Measurements from ENCODE around the gene SAP130. TPM values are rescaled to one million over a fixed set of nuclear protein-coding genes. Genes with fewer than 3 reads are reported as not detected.

The SAP130 gene
- total RNA-seq (5.5 TPM), polyA plus RNA-seq (13.0 TPM)

DNA sequence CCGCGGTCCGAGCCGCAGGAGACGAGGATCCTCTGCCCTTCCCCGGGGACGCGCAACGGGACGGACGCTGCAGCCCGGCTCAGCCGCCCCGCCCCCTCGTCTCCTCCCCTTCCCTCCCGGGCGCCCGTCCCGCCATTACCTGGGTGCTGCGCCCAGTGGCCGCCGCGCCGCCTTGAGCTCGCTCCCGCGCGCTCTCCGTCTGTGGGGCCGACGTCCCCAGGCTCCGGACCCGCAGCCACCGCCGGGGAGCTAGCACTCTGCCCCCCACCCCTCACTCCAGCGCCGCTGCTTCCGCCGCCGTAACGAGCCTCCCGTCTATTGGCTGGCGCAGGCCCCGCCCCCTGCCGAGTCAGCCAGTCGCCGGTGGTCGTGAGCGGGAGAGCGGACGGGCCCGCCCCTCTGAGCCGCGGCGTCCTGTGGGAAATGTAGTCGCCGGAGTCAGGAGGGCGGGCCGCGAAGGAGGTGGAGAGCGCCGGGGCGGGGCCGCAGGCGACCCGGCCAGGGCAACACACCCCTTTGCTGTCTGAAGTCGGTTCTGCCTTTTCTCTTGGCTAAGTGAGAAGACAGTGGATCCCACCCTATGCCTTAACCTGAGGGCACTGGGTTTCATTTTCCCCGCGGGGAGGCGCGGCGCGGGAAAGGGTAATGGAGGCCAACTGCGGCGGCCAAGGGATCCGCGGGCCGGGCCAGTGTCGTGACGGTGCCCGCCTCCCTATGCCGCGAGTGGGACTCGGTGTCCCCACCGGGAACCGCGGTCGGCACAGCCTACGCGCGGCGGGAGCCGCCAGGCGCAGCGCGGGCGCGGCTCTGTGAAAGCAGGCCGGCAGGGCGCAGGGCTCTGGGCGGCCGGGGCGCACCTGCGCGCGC, at the start of gene SAP130:
Gene SAP130, minus strand, starts transcription at position 259 of the 867 bp plus-strand sequence. CDS start 1,767 bp downstream, outside the sequence.
- H3K4me1 ChIP-seq (ENCODE audit: insufficient read depth) = no peaks in the 10 kb centered on the region
- H3K4me3 ChIP-seq (ENCODE audit: low read depth, low read length) = peak within 1 kb of the TSS; percentile 97
- under 1% methylated on average over 106 of the region's 106 CpGs for WGBS
- H3K36me3 ChIP-seq (ENCODE audit: insufficient read depth) = no peaks in the 10 kb centered on the region
- peak; percentile 82 for DNase-seq (ENCODE audit: extremely low spot score)
- peak within 1 kb of the TSS; percentile 97 for H3K27ac ChIP-seq (ENCODE audit: low read depth)

DNA sequence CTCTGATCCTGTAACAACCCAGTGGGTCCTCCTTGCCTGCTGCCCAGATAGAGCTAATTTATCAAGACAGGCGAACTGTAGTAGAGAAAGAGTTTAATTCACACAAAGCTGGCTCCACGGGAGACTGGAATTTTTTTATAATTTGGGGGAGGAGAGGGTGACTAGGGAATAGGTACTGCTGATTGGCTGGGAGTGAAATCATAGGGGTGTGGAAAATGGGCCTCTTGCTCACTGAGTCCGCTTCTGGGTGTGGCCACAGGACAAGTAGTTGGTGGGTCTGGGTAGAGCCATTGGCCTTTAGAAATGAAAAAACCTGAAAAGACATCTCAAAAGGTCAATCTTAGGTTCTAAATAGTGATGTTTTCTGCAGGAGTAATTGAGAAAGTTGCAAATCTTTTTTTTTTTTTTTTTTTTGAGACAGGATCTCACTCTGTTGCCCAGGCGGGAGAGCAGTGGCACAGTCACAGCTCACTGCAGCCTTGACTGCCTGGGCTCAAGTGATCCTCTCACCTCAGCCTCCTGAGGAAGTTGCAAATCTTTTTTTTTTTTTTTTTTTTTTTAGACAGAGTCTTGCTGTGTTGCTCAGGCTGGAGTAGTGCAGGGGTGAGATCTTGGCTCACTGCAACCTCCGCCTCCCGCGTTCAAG, 48.7 kb upstream of the SAP130 start:
- DNase-seq (ENCODE audit: extremely low spot score) = no peak
- no peak overlapping the region for H3K4me3 ChIP-seq (ENCODE audit: low read depth, low read length)
- H3K36me3 ChIP-seq (ENCODE audit: insufficient read depth) = no peaks in the 10 kb centered on the region
- no peak overlapping the region for H3K27ac ChIP-seq (ENCODE audit: low read depth)
- no peaks in the 10 kb centered on the region for H3K4me1 ChIP-seq (ENCODE audit: insufficient read depth)
- 85% methylated on average over 7 of the region's 7 CpGs for WGBS

DNA sequence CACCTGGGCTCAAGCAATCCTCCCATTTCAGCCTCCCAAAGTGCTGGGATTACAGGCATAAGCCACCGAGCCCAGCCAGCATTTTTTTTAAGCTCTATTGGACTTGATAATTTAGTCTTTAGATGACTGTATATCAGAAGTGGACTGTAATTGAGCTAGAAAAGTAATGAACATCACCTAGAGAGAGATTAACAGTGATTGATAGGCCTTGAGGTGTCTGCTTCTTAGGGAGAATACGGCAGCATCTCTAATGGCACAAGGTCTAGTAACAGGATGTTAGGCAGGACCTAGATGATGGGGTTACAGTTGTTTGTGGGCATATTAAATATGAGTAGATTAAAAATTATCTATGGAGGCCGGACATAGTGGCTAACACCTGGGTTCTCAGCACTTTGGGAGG, 45.4 kb upstream of the SAP130 start:
- H3K4me3 ChIP-seq (ENCODE audit: low read depth, low read length) = no peak overlapping the region
- DNase-seq (ENCODE audit: extremely low spot score) = no peak
- H3K36me3 ChIP-seq (ENCODE audit: insufficient read depth) = no peaks in the 10 kb centered on the region
- H3K4me1 ChIP-seq (ENCODE audit: insufficient read depth) = no peaks in the 10 kb centered on the region
- whole genome bisulfite sequencing = 78% methylated on average over 3 of the region's 3 CpGs
- no peak overlapping the region for H3K27ac ChIP-seq (ENCODE audit: low read depth)

DNA sequence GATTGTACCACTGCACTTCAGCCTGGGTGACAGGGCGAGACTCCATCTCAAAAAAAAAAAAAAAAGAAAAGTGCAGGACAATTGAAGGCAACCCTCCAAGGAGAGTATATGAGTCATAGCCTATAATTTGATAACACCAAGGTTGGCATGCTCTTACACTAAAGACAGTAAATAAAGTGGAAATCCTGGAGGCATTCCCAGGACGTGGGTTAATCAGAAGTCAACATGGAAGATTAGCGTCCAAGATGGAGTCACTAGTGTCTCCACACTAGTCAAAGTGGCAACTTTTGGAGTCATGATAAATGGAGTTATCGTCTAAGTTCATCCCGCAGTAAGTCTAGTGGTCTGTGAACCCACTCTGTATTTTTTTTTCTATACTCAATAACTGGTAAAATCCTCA, 41.9 kb upstream of the SAP130 start:
- H3K27ac ChIP-seq (ENCODE audit: low read depth) = no peak overlapping the region
- no peak for DNase-seq (ENCODE audit: extremely low spot score)
- no peaks in the 10 kb centered on the region for H3K4me1 ChIP-seq (ENCODE audit: insufficient read depth)
- WGBS = 65% methylated on average over 5 of the region's 5 CpGs
- no peak overlapping the region for H3K4me3 ChIP-seq (ENCODE audit: low read depth, low read length)
- H3K36me3 ChIP-seq (ENCODE audit: insufficient read depth) = no peaks in the 10 kb centered on the region

DNA sequence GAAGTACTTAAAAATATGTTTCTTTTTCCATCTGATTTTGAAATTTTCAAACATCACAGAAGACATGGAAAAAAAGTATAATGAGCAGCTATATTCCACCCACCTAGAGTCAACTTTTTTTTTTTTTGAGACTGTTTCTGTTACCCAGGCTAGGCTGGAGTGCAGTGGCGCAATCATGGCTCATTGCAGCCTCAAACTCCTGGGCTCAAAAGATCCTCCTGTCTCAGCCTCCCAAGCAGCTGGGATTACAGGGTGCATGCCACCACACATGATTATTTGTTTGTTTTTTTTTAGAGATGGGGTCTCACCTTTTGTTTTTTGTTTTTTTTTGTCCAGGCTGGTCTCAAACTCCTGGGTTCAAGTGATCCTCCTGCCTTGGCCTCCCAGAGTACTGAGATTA, 36.5 kb upstream of the SAP130 start:
- Histone ChIP-seq H3K27ac (ENCODE audit: low read depth) (no peak overlapping the region), H3K4me3 (ENCODE audit: low read depth, low read length) (no peak overlapping the region), H3K36me3 (ENCODE audit: insufficient read depth) (peaks cover 2% of the 10 kb centered on the region), H3K4me1 (ENCODE audit: insufficient read depth) (no peaks in the 10 kb centered on the region)
- 100% methylated on average over 1 of the region's 1 CpG for WGBS
- DNase-seq (ENCODE audit: extremely low spot score) = no peak

DNA sequence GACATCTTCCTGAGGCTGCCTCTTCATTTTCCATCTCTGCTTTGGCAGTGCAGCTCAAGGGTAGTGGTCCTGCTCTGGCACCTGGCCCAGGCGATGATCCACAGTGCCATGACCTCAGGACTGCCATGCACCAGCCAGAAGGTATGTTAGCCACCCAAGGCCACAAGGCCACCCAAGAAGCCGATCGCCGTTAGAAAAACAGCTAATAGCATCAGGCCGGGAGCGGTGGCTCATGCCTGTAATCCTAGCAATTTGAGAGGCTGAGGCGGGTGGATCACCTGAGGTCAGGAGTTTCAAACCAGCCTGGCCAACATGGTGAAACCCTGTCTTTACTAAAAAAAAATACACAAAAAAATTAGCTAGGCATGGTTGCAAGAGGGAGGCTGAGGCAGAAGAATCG, 34.7 kb upstream of the SAP130 start:
- Histone ChIP-seq H3K4me3 (ENCODE audit: low read depth, low read length) (no peak overlapping the region), H3K4me1 (ENCODE audit: insufficient read depth) (no peaks in the 10 kb centered on the region), H3K27ac (ENCODE audit: low read depth) (no peak overlapping the region), H3K36me3 (ENCODE audit: insufficient read depth) (peaks cover 2% of the 10 kb centered on the region)
- 85% methylated on average over 8 of the region's 8 CpGs for WGBS
- no peak for DNase-seq (ENCODE audit: extremely low spot score)

DNA sequence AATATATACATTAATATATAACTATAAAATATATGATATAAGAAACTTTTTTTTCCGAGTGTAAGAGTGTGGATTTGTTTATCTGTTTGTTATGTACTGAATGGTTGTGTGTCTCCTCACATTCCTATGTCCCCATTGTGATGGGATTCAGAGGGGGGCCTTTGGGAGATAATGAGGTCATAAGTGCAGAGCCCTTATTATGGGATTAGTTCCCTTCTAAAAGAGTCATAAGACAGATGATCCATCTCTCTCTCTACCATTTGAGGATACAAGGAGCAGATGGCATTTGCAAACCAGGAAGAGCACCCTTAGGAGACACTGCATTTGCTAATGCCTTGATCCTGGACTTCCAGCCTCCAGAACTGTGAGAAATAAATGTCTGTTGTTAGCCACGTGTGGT, 30.3 kb upstream of the SAP130 start:
- peaks cover 2% of the 10 kb centered on the region for H3K36me3 ChIP-seq (ENCODE audit: insufficient read depth)
- WGBS = 59% methylated on average over 2 of the region's 2 CpGs
- no peak for DNase-seq (ENCODE audit: extremely low spot score)
- H3K4me3 ChIP-seq (ENCODE audit: low read depth, low read length) = no peak overlapping the region
- H3K27ac ChIP-seq (ENCODE audit: low read depth) = no peak overlapping the region
- no peaks in the 10 kb centered on the region for H3K4me1 ChIP-seq (ENCODE audit: insufficient read depth)

DNA sequence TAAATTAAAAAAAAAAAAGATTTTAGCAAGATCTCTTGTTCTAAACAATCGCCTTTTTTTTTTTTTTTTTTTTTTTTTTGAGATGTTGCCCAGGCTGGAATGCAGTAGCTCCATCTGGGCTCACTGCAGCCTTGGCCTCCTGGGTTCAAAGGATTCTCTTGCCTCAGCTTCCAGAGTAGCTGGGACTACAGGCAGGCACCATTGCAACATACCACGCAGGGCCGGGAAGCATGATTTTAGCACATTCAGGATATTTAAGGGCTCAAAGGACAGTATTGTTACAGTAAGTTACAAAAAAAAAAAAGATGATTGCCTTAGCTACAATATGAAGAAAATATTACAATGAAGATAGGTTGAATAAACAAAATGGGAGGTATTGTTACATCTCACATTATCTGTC, 29.5 kb upstream of the SAP130 start:
- no peak for DNase-seq (ENCODE audit: extremely low spot score)
- Histone ChIP-seq H3K4me1 (ENCODE audit: insufficient read depth) (no peaks in the 10 kb centered on the region), H3K4me3 (ENCODE audit: low read depth, low read length) (no peak overlapping the region), H3K36me3 (ENCODE audit: insufficient read depth) (peaks cover 2% of the 10 kb centered on the region), H3K27ac (ENCODE audit: low read depth) (no peak overlapping the region)
- WGBS = 62% methylated on average over 3 of the region's 3 CpGs

DNA sequence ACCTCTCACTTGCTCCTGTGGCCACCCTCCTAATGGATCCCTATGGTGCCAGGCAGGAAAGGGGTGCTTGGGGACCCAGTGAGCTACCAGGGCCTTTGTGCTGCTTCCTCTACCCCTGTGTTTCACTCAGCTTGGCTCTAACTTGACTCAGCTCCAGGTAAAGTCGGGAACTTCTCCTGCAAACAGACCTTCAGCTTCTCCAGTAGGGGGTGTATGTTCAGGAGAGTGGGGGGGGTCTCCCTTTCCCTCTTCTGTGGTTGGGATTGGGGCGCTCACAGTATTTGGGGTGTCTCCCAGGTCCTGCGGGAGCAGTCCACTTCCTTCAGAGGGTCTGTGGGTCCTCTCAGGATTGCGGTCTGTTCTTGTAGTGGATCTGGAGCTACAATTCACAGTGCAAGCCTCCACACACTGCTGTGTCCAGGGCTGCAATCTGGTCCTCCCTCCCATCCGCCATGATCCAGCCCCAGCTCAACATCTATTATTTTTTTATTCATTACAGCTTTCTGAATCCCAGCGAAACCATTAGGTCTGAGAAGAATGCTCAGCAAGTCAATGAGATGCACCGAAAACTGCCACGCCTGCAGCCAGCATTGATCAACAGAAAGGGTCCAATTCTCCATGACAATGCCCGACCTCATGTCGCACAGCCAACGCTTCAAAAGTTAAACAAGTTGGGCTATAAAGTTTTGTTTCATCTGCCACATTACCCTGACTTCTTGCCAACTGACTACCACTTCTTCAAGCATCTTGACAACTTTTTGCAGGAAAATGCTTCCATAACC, 26.4 kb upstream of the SAP130 start:
- Histone ChIP-seq H3K36me3 (ENCODE audit: insufficient read depth) (no peaks in the 10 kb centered on the region), H3K27ac (ENCODE audit: low read depth) (no peak overlapping the region), H3K4me3 (ENCODE audit: low read depth, low read length) (no peak overlapping the region), H3K4me1 (ENCODE audit: insufficient read depth) (no peaks in the 10 kb centered on the region)
- no peak for DNase-seq (ENCODE audit: extremely low spot score)
- 93% methylated on average over 11 of the region's 11 CpGs for WGBS

DNA sequence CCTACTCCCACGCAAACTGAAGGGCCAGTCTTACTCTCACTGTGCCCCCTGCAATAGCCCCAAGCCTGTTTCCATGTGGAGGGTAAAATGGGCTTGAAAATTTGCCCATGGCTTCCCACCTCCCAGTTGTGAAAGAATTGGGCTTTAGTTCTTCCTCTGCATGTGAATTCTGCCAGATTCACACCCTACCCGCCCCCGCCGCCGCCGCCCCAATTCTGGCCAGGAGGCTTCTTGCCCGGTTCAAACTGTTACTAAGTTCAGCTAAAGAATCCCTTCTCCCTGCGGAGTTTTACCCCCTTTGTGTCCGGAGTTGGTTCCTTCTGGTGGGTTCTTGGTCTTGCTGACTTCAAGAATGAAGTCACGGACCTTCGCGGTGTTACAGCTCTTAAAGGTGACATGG, 25.5 kb upstream of the SAP130 start:
- no peak overlapping the region for H3K27ac ChIP-seq (ENCODE audit: low read depth)
- H3K4me3 ChIP-seq (ENCODE audit: low read depth, low read length) = no peak overlapping the region
- no peaks in the 10 kb centered on the region for H3K36me3 ChIP-seq (ENCODE audit: insufficient read depth)
- WGBS = 91% methylated on average over 12 of the region's 12 CpGs
- H3K4me1 ChIP-seq (ENCODE audit: insufficient read depth) = no peaks in the 10 kb centered on the region
- no peak for DNase-seq (ENCODE audit: extremely low spot score)

DNA sequence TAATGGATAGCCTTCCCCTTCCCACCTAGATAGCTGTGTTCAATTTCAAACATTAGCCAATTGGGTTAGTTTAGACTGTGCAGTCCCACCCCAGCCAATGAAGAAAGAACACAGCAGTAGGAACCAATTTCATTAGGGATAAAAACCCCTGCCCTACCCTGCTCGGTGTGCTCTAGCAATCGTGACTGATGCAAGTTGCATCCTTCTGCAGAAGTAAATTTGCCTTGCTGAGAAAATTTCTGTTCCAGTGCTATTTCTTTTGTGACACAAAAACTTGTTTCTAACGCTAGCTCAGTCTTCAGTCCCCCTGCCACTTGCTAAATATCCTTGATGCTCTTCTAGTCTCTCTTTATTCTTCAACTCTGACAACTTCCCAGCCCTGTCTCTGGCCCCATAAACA, 15.2 kb upstream of the SAP130 start:
- 89% methylated on average over 3 of the region's 3 CpGs for WGBS
- DNase-seq (ENCODE audit: extremely low spot score) = no peak
- Histone ChIP-seq H3K4me1 (ENCODE audit: insufficient read depth) (no peaks in the 10 kb centered on the region), H3K4me3 (ENCODE audit: low read depth, low read length) (no peak overlapping the region), H3K36me3 (ENCODE audit: insufficient read depth) (no peaks in the 10 kb centered on the region), H3K27ac (ENCODE audit: low read depth) (no peak overlapping the region)

DNA sequence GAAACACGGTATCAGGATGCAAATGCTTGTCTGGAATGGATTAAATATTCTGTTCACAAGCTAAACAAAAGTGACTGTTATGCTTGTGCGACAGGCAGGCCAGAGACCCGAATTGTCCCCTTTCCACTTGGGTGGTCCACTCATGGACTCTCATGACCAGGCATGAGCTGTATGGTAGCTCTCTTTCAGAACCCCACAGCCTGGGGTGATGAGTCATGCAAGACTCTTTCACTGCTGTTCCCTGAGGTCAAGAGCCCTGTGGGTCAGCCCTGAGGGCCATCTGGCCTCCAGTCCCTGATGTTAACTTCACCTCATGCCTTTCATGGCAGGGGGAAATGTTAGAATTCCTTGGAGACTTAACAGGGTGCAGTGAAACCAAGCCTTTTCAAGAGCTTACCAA, 13.7 kb upstream of the SAP130 start:
- WGBS = 72% methylated on average over 3 of the region's 3 CpGs

DNA sequence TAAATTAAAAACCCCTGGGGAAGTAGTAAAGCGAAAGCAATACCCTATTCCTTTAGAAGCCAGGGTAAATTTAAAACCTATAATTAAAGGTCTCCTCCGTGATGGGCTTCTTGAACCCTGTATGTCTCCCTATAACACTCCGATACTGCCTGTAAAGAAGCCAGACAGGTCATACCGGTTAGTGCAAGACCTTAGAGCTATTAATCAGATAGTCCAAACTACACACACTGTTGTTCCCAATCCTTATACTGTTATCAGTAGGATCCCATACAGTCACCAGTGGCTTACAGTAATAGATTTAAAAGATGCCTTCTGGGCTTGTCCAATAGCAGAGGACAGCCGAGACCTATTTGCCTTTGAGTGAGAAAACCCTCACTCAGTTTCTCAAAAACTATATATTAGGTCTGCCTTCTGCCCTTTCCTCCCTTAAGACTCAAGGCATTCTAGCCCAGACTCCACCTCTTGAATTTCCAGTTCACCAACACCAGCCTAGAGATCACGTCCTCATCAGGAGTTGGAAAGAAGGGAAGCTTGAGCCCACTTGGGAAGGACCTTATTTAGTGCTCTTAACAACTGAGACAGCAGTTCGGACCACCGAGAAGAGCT, 12.4 kb upstream of the SAP130 start:
- Histone ChIP-seq H3K4me1 (ENCODE audit: insufficient read depth) (no peaks in the 10 kb centered on the region), H3K4me3 (ENCODE audit: low read depth, low read length) (no peak overlapping the region), H3K27ac (ENCODE audit: low read depth) (no peak overlapping the region), H3K36me3 (ENCODE audit: insufficient read depth) (no peaks in the 10 kb centered on the region)
- WGBS = 75% methylated on average over 8 of the region's 8 CpGs
- DNase-seq (ENCODE audit: extremely low spot score) = no peak

More for the DNA sequence above, 13.7 kb upstream of the SAP130 start:
- no peaks in the 10 kb centered on the region for H3K36me3 ChIP-seq (ENCODE audit: insufficient read depth)
- H3K4me1 ChIP-seq (ENCODE audit: insufficient read depth) = no peaks in the 10 kb centered on the region
- no peak overlapping the region for H3K27ac ChIP-seq (ENCODE audit: low read depth)
- H3K4me3 ChIP-seq (ENCODE audit: low read depth, low read length) = no peak overlapping the region
- DNase-seq (ENCODE audit: extremely low spot score) = no peak

Data from urinary bladder (tissue), 4 donors.